ENCODE results near the gene MSL1.
"Not testable (repeated sequence)": the region's sequence is repeated elsewhere in the genome, so short reads cannot be mapped to it uniquely, and the experiment has no call there.

The MSL1 gene

GRCh38 chr17:40129498-40129897, 7.7 kb downstream of the MSL1 start:
- no peak for TF ChIP-seq CTCF (conservative IDR thresholded peaks at IDR 0.05; ENCODE audit: low read depth, low read length)
- no peak for DNase-seq (ENCODE audit: low read depth)
- H3K4me3 ChIP-seq (ENCODE audit: low read length): no peak overlapping the region

- no peak overlapping the region for H3K4me3 ChIP-seq (ENCODE audit: low read length)
- no peak for DNase-seq (ENCODE audit: low read depth)
- no peak for TF ChIP-seq CTCF (conservative IDR thresholded peaks at IDR 0.05; ENCODE audit: low read depth, low read length)
Measured at GRCh38 chr17:40130352-40131042, 8.7 kb downstream of the MSL1 start.

- no peak overlapping the region for H3K4me3 ChIP-seq (ENCODE audit: low read length)
- TF ChIP-seq CTCF (conservative IDR thresholded peaks at IDR 0.05; ENCODE audit: low read depth, low read length): no peak
- DNase-seq (ENCODE audit: low read depth): no peak
Measured at GRCh38 chr17:40134184-40134583, 12.4 kb downstream of the MSL1 start.

GRCh38 chr17:40135817-40136216, 14.0 kb downstream of the MSL1 start:
- no peak for DNase-seq (ENCODE audit: low read depth)
- no peak for TF ChIP-seq CTCF (conservative IDR thresholded peaks at IDR 0.05; ENCODE audit: low read depth, low read length)
- H3K4me3 ChIP-seq (ENCODE audit: low read length): no peak overlapping the region

- no peak for TF ChIP-seq CTCF (conservative IDR thresholded peaks at IDR 0.05; ENCODE audit: low read depth, low read length)
- DNase-seq (ENCODE audit: low read depth): no peak
- H3K4me3 ChIP-seq (ENCODE audit: low read length): peak overlapping the region; percentile 83
Measured at GRCh38 chr17:40139566-40140058, 17.8 kb downstream of the MSL1 start.

GRCh38 chr17:40143166-40143565, 21.4 kb downstream of the MSL1 start:
- not testable (repeated sequence) for DNase-seq (ENCODE audit: low read depth); H3K4me3 ChIP-seq (ENCODE audit: low read length)

GRCh38 chr17:40145476-40145875, 23.7 kb downstream of the MSL1 start:
- H3K4me3 ChIP-seq (ENCODE audit: low read length): no peak overlapping the region
- TF ChIP-seq CTCF (conservative IDR thresholded peaks at IDR 0.05; ENCODE audit: low read depth, low read length): no peak
- no peak for DNase-seq (ENCODE audit: low read depth)

Data from retinal pigment epithelial cell (primary cell).